ENCODE data around the gene TXNRD2. TPM values are rescaled to one million over a fixed set of nuclear protein-coding genes. Genes with fewer than 3 reads are reported as not detected.

The TXNRD2 gene
- total RNA-seq, 1 experiment from 2014 or later, result 22.9 TPM

- Histone ChIP-seq H2BK15ac (ENCODE audit: low read depth, low read length) (no peak overlapping the region), H2BK5ac (ENCODE audit: insufficient read length, low read length) (no peak overlapping the region), H3K27ac (ENCODE audit: insufficient read length, low read depth, low read length) (no peak overlapping the region), H4K91ac (ENCODE audit: insufficient read length, low read depth, low read length) (no peak overlapping the region), H4K5ac (ENCODE audit: insufficient read length, low read depth, low read length) (no peak overlapping the region), H3K4me1 (ENCODE audit: insufficient read depth, low read length) (no peaks in the 10 kb centered on the region; the same call in 1 of the 2 replicates), H2AK5ac (ENCODE audit: insufficient read length, low read length) (no peak overlapping the region), H3K56ac (ENCODE audit: insufficient read length, low read depth, low read length) (no peak overlapping the region), H3T11ph (ENCODE audit: low read length) (no peak overlapping the region), H3K14ac (ENCODE audit: insufficient read depth, low read length) (peak overlapping the region; percentile 21; the same call in 1 of the 2 replicates), H2AFZ (ENCODE audit: low read length) (no peak overlapping the region), H3K18ac (ENCODE audit: insufficient read length, low read depth, low read length) (no peak overlapping the region), H4K20me1 (ENCODE audit: control insufficient read depth, insufficient read depth, insufficient read length) (peaks cover 1% of the 10 kb centered on the region), H3K4me2 (ENCODE audit: insufficient read depth, insufficient read length, low read length) (no peak overlapping the region), H2BK20ac (ENCODE audit: low read depth, low read length, poor library complexity, severe bottlenecking) (no peak overlapping the region), H3K79me2 (ENCODE audit: insufficient read depth, low read length) (no peaks in the 10 kb centered on the region), H2BK120ac (ENCODE audit: low read depth, low read length, poor library complexity, severe bottlenecking) (no peak overlapping the region), H3K9ac (ENCODE audit: extremely low read depth, insufficient read length, low read length) (no peak overlapping the region), H3K79me1 (ENCODE audit: insufficient read depth, low read depth, low read length, poor library complexity, severe bottlenecking) (no peaks in the 10 kb centered on the region), H4K8ac (replicated peaks; ENCODE audit: insufficient read length, low read depth, low read length) (no peak overlapping the region), H2BK12ac (ENCODE audit: insufficient read length, low read depth, low read length) (no peak overlapping the region), H3K23ac (ENCODE audit: insufficient read length, low read depth, low read length) (no peak overlapping the region), H3K9me3 (ENCODE audit: control insufficient read depth, low read depth, low read length) (no peaks in the 10 kb centered on the region), H3K27me3 (ENCODE audit: insufficient read depth, low read length) (no peaks in the 10 kb centered on the region), H3K4ac (ENCODE audit: low read depth, low read length) (no peak overlapping the region), H3K23me2 (ENCODE audit: insufficient read length, low read depth, low read length, poor library complexity, severe bottlenecking) (no peaks in the 10 kb centered on the region)
- peaks cover 0 to 16% of the 10 kb centered on the region in 2 experiments; a peak in 3 of 4 replicates for H3K4me1 Mint-ChIP-seq
- WGBS (ENCODE audit: extremely low coverage, insufficient read length, low lambda C conversion rate), result no CpG with 5 or more reads among the region's 20 CpGs
- H3K9me3 Mint-ChIP-seq, result no peaks in the 10 kb centered on the region; a peak in 1 of 5 replicates
- H3K36me3 Mint-ChIP-seq (ENCODE audit: insufficient read depth in 1 of 3, low read depth in 3 of 3), result no peaks in the 10 kb centered on the region
- no peaks in the 10 kb centered on the region for H3K27me3 Mint-ChIP-seq (ENCODE audit: low read depth)
- H3K27ac Mint-ChIP-seq, result no peak overlapping the region
- TF ChIP-seq CTCF (conservative IDR thresholded peaks at IDR 0.05), result no peak
- no peak overlapping the region for H3K4me3 Mint-ChIP-seq
- no peak for DNase-seq
These were observed 49.2 kb upstream of the TXNRD2 start for GRCh38 chr22:19990609-19991394.
